ENCODE results near the gene TTLL1. TPM values are rescaled to one million over a fixed set of nuclear protein-coding genes. Genes with fewer than 3 reads are reported as not detected.
"Not testable (repeated sequence)": the region's sequence is repeated elsewhere in the genome, so short reads cannot be mapped to it uniquely, and the experiment has no call there.

TTLL1 gene
- total and polyA plus RNA-seq, 9 donors = 1.3 to 13.7 (median 7.2) TPM

DNA sequence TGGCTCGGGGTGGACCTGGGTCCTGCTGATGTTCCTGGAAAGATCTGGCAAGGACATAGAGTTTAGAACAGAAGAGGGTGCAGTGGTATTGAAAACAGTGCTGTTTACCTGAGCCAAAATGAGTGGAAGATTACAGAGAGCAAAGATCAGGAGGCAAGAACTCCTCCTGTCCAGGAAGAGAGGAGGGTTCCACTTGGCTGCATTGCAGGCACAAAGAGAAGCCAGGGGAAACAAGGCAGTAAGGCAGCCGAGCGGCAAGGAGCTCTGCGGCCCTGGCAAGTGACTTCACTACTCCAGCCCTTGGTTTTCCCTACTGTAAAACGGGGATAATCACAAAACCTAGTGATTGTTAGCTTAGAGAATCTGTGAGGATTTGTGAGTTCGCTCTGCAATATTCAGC, 70.6 kb downstream of the TTLL1 start:
- DNase-seq = no peak
- Histone ChIP-seq H3K27ac (no peak overlapping the region), H3K27me3 (no peaks in the 10 kb centered on the region), H3K36me3 (no peaks in the 10 kb centered on the region), H3K4me3 (no peak overlapping the region), H3K9me3 (no peaks in the 10 kb centered on the region), H3K4me1 (ENCODE audit: insufficient read depth) (peaks cover 2% of the 10 kb centered on the region)
- intact Hi-C loops (cut with DNase I) = no loop called here
- 72 to 77% (median 72%) methylated on average over 6 of the region's 6 CpGs for WGBS, 3 donors
- TF ChIP-seq POLR2A (IDR thresholded peaks at IDR 0.05) = no peak
- TF ChIP-seq EP300 (IDR thresholded peaks at IDR 0.05) = no peak

DNA sequence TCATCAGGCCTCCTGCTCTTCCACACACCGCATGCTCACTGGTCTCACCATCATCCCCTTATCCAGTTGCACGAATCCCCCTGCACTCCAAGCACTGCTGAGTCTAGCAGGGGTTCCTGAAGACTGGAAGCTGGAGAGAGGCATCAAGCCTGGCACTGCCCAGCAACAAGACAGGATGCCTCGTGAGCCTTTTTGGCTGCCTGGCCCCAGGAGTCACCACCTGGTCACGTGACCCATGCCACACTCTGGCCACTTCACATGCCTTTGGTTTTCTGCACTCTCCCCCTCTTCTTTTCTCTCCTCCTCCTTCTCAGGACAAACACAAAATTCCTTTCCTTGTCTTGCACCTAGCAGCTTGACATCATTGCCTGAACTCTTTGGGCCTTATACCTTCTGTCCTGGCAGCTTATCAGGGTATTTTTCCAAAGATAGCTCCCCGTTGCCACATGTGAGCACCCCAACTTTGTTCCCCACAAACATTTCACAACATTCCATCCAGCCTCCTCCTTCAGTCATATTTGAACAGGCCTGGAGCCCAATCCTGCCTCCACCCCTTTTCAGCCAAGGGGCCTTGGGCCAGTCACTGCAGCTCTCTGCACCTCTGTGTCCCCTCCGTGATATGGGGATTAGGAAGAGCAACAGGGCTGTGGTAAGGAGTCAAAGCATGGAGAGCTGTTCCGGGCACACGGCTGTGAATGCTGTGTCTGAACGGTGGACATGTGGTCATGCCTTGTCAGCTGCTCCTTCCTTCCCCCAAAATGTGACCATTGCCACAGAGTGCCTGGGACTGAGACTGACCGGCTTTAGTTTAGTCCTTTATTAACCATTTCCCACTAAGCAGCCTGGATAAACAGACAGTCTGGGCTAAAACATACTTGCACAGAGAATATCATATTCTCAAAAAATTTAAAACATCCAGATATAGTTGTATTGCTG, 71.4 kb downstream of the TTLL1 start:
- H3K4me1 ChIP-seq (ENCODE audit: insufficient read depth) = peaks cover 5% of the 10 kb centered on the region
- intact Hi-C loops (cut with DNase I) = no loop called here
- no peaks in the 10 kb centered on the region for H3K36me3 ChIP-seq
- TF ChIP-seq EP300 (IDR thresholded peaks at IDR 0.05) (no peak), POLR2A (IDR thresholded peaks at IDR 0.05) (no peak)
- TF ChIP-seq, protein P1, sequence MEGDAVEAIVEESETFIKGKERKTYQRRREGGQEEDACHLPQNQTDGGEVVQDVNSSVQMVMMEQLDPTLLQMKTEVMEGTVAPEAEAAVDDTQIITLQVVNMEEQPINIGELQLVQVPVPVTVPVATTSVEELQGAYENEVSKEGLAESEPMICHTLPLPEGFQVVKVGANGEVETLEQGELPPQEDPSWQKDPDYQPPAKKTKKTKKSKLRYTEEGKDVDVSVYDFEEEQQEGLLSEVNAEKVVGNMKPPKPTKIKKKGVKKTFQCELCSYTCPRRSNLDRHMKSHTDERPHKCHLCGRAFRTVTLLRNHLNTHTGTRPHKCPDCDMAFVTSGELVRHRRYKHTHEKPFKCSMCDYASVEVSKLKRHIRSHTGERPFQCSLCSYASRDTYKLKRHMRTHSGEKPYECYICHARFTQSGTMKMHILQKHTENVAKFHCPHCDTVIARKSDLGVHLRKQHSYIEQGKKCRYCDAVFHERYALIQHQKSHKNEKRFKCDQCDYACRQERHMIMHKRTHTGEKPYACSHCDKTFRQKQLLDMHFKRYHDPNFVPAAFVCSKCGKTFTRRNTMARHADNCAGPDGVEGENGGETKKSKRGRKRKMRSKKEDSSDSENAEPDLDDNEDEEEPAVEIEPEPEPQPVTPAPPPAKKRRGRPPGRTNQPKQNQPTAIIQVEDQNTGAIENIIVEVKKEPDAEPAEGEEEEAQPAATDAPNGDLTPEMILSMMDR (IDR thresholded peaks at IDR 0.05) = no peak
- H3K4me3 ChIP-seq = no peak overlapping the region
- no peaks in the 10 kb centered on the region for H3K9me3 ChIP-seq
- WGBS, 3 donors = 73 to 76% (median 75%) methylated on average over 10 of the region's 10 CpGs
- no peak overlapping the region for H3K27ac ChIP-seq
- no peak for DNase-seq
- H3K27me3 ChIP-seq = no peaks in the 10 kb centered on the region

DNA sequence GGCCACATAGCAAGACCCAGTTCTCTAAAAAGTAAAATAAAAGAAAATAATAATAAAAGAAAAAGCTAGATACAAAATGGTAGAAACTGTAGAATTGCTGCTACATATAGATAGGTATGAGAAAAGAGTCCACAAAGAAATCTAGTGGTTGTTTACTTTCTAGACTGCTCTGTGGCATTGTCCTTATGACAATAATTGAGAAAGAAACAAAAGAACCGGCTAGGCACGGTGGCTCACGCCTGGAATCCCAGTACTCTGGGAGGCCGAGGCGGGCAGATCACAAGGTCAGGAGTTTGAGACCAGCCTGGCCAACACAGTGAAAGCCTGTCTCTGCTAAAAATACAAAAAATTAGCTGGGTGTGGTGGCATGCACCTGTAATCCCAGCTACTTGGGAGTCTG, 73.0 kb downstream of the TTLL1 start:
- H3K4me1 ChIP-seq (ENCODE audit: insufficient read depth); H3K9me3 ChIP-seq; H3K27ac ChIP-seq; H3K4me3 ChIP-seq; H3K27me3 ChIP-seq; H3K36me3 ChIP-seq; intact Hi-C loops (cut with DNase I); DNase-seq: not testable (repeated sequence)
- 92 to 95% (median 94%) methylated on average over 5 of the region's 5 CpGs for WGBS, 3 donors

DNA sequence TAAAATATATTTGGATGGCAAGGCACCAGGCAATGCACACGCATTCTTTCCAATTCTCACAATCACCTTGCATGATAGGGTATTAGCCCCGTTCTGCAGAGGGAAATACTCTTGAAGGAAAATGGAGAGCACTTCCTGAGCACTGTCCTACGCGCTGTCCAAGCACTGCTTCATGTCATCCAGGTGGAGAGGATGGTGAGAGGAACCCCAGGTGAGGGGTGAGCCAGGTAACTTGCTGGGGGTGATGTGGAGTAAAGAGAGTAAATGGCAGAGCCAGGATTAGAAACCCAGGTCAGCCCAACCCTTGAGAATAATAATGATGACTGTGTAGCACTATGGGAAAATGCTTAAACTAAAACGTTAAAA, 73.5 kb downstream of the TTLL1 start:
- TF ChIP-seq POLR2A (IDR thresholded peaks at IDR 0.05) = no peak
- TF ChIP-seq, protein P1 (IDR thresholded peaks at IDR 0.05) = no peak
- no peak for TF ChIP-seq EP300 (IDR thresholded peaks at IDR 0.05)
- intact Hi-C loops (cut with DNase I) = no loop called here
- 24 to 40% (median 30%) methylated on average over 5 of the region's 5 CpGs for WGBS, 3 donors
- no peak overlapping the region for H3K27ac ChIP-seq
- no peaks in the 10 kb centered on the region for H3K9me3 ChIP-seq
- no peak for DNase-seq
- H3K4me1 ChIP-seq (ENCODE audit: insufficient read depth) = peaks cover 7% of the 10 kb centered on the region
- H3K36me3 ChIP-seq = no peaks in the 10 kb centered on the region
- no peaks in the 10 kb centered on the region for H3K27me3 ChIP-seq
- peak overlapping the region; percentile 62 for H3K4me3 ChIP-seq

DNA sequence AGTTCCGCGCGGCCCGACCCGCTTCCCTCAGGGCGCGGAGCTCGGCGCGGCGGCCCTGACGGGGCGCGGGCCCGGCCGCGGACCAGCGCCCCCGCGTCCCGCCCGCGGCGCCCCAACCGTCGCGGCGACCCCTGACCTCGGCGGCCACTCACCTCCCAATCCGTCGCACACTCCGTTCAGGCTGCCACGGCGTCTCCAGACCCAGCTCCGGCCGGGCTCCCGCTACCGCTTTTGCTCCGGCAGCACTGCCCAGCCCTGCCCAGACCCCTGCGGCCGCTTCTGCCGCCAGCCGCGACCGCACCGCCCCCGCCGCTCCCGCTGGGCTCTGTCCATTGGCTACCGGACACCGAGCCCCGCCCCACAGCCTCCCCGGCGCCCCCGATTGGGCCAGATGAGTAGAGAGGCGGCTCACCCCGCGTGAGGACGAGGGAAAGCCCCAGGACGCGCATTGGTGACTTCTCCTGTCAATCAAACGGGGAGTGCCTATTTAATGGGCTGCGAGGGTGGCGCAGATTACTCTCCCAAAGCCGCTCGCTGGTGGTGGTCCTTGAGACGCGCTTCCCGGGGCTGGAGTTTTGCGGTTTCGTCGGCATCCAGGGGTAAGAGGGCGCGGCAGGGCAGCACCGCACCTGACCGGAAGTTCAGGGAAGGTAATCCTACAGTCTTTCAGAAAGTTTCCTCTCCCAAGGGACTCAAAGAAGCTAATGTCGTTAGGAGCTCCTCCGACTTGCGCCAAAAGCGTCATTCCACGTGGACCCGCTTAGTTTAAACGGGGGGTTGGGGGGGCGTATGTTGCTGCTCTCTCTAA, 74.1 kb downstream of the TTLL1 start, which contains the start of gene PACSIN2:
Gene PACSIN2, minus strand, starts transcription at position 281 of the 808 bp plus-strand sequence. CDS start 103,069 bp downstream, outside the sequence.
- peak; percentile 99 to 100 (median 100) for DNase-seq
- intact Hi-C loops (cut with DNase I) = no loop called here
- Histone ChIP-seq H3K27ac (no peak within 1 kb of the TSS), H3K36me3 (no peaks in the 10 kb centered on the region), H3K27me3 (no peaks in the 10 kb centered on the region), H3K4me1 (ENCODE audit: insufficient read depth) (peaks cover 7% of the 10 kb centered on the region), H3K9me3 (no peaks in the 10 kb centered on the region), H3K4me3 (peak within 1 kb of the TSS; percentile 62)
- TF ChIP-seq POLR2A (IDR thresholded peaks at IDR 0.05) = peak; percentile 74
- TF ChIP-seq, protein P1 (IDR thresholded peaks at IDR 0.05) = peak in 1 of 3 donors; percentile 10
- no peak for TF ChIP-seq EP300 (IDR thresholded peaks at IDR 0.05)
- 0% methylated on average over 75 to 85 of the region's 85 CpGs for WGBS, 3 donors
